ENCODE measurements around the gene TBC1D10B. TPM values are rescaled to one million over a fixed set of nuclear protein-coding genes. Genes with fewer than 3 reads are reported as not detected.

Gene TBC1D10B
- total RNA-seq, 1 experiment from 2014 or later: 49.2 TPM

DNA sequence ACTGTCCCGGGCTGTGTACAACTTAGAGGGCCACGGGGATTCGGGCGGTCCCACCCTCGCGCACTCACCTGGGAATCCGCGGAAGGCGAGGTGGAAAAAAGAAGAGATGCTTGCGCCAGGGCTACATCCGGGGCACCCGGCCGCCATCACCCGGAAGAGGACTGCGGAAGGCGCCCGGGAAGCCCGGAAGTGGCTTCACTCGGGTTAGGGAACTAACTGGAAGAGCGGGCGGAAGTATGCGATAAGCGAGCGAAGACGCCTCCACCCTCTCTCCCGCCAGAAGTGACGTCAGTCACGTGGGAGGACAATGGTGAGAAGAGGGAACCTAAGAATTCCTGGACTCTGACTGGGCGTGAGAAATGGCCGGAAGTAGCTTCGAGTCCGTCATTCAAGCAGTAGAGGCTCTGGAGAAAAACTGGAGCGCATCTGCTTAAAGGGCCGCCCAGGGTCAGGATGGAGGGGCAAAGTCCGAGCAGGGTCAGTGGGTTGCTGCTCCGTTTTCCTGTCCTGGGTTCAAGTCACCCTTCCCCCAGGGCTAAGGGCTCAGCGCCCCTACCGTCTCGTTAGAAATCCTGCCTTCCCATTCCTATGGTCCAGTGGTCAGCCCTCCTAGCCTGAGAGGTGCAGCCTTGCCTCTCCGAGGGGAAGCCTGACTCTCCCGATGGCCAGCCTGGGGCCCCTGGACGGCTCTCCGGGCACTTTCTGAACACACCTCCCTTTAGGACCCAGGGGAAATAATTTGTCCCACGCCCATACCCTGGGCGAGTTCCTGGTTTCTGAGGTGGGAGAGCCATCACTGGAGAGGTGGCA lies 14.9 kb downstream of the TBC1D10B start, which contains the start of gene CD2BP2:
Gene CD2BP2 (minus strand): TSS at position 165 of the 810 bp plus-strand sequence. CDS start 627 bp downstream, outside the sequence.
- Histone ChIP-seq H3K4me2 (ENCODE audit: low read length) (peak within 1 kb of the TSS; percentile 74), H3K4me1 (ENCODE audit: control insufficient read depth in 1 of 2, insufficient read depth in 2 of 2, low read length in 2 of 2) (peaks cover 39 to 54% of the 10 kb centered on the region in 2 experiments), H3K27me3 (ENCODE audit: insufficient read depth, low read length) (no peaks in the 10 kb centered on the region), H2AFZ (ENCODE audit: low read depth, low read length, poor library complexity, severe bottlenecking) (no peak within 1 kb of the TSS), H3K36me3 (ENCODE audit: control insufficient read depth in 1 of 2, insufficient read depth in 2 of 2, low read length in 2 of 2) (peaks cover 14 to 57% of the 10 kb centered on the region in 2 experiments), H3K79me2 (ENCODE audit: insufficient read depth, low read length) (peaks cover 42% of the 10 kb centered on the region), H3K27ac (ENCODE audit: low read depth, low read length) (peak within 1 kb of the TSS; percentile 92), H3K9me2 (ENCODE audit: insufficient read depth) (no peaks in the 10 kb centered on the region), H4K20me1 (ENCODE audit: insufficient read depth) (no peaks in the 10 kb centered on the region), H3K4me3 (replicated peaks in 1 of 2; ENCODE audit: low read depth in 1 of 2, low read length in 2 of 2) (peak within 1 kb of the TSS; percentile 86 to 92), H3K9me3 (ENCODE audit: control insufficient read depth in 1 of 2, insufficient read depth in 1 of 2, low read depth in 1 of 2, low read length in 2 of 2) (no peaks in the 10 kb centered on the region), H3K9ac (ENCODE audit: low read length) (peak within 1 kb of the TSS; percentile 99)
- ChIA-PET CTCF (interaction anchor here (0.6 to 2.0 kb wide), 4 partner anchors 9 to 243 kb away, joined by 3 to 10 read pairs (median 6); partner anchors contain the start of gene TBC1D10B), POLR2A (interaction anchor here (2.5 kb wide), 1 partner anchor 15 kb away, joined by 15 read pairs; the partner anchor contains the start of gene TBC1D10B), RAD21 (ENCODE audit: low non-redundant PET in 1 of 2, low total read pairs in 2 of 2, uncharacterized antibody in 2 of 2, unreplicated experiment in 2 of 2) (interaction anchor here (1.0 to 1.2 kb wide), 2 partner anchors 40 to 74 kb away, joined by 3 to 4 read pairs; partner anchors contain the start of genes DCTPP1 (in 1 of the 2) and ZNF48 (in 1 of the 2))
- peak; percentile 81 for ATAC-seq
- BruUV-seq (replicated peaks): TSS peak; percentile 93
- peak; percentile 99 for DNase-seq (ENCODE audit: low read depth, low spot score)
- intact Hi-C loops (cut with micrococcal nuclease): loop anchor here (1.0 kb wide), 1 partner anchor 40 kb away; the partner anchor contains the start of gene ZNF48
- TF ChIP-seq CEBPB (IDR thresholded peaks at IDR 0.05; ENCODE audit: low read depth) (no peak), SP1 (IDR thresholded peaks at IDR 0.05; ENCODE audit: low read depth) (peak; percentile 57), ZFX (IDR thresholded peaks at IDR 0.05) (no peak), TCF7L2 (IDR thresholded peaks at IDR 0.05; ENCODE audit: borderline replicate concordance, extremely low read depth, insufficient read depth, insufficient read length) (no peak), EZH2phosphoT487 (IDR thresholded peaks at IDR 0.05; ENCODE audit: borderline replicate concordance) (no peak), SRF (IDR thresholded peaks at IDR 0.05; ENCODE audit: low read depth) (no peak), POLR2A (IDR thresholded peaks at IDR 0.05; ENCODE audit: borderline replicate concordance, extremely low read depth, insufficient read depth, insufficient read length) (peak; percentile 36), RAD21 (IDR thresholded peaks at IDR 0.05; ENCODE audit: low read depth) (no peak; the same call in 1 of the 2 replicates), ZNF274 (IDR thresholded peaks at IDR 0.05; ENCODE audit: low read depth, low read length) (no peak), EZH2 (IDR thresholded peaks at IDR 0.05) (no peak), CBX3 (IDR thresholded peaks at IDR 0.05; ENCODE audit: low read depth) (no peak), JUND (IDR thresholded peaks at IDR 0.05) (peak; percentile 13; the same call in 1 of the 2 replicates), SIN3A (IDR thresholded peaks at IDR 0.05; ENCODE audit: low read depth) (peak; percentile 33; the same call in 1 of the 2 replicates), ELF1 (IDR thresholded peaks at IDR 0.05; ENCODE audit: borderline replicate concordance, low read depth) (peak; percentile 99), POLR2AphosphoS5 (IDR thresholded peaks at IDR 0.05; ENCODE audit: low read depth, low read length) (peak; percentile 78), YY1 (IDR thresholded peaks at IDR 0.05; ENCODE audit: extremely low read depth, insufficient replicate concordance, low read depth, low read length) (peak; percentile 85), FOSL1 (IDR thresholded peaks at IDR 0.05; ENCODE audit: low read depth) (peak; percentile 77)
- TF ChIP-seq, protein P1, sequence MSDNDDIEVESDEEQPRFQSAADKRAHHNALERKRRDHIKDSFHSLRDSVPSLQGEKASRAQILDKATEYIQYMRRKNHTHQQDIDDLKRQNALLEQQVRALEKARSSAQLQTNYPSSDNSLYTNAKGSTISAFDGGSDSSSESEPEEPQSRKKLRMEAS (IDR thresholded peaks at IDR 0.05): peak; percentile 92
- TF ChIP-seq, protein P2, sequence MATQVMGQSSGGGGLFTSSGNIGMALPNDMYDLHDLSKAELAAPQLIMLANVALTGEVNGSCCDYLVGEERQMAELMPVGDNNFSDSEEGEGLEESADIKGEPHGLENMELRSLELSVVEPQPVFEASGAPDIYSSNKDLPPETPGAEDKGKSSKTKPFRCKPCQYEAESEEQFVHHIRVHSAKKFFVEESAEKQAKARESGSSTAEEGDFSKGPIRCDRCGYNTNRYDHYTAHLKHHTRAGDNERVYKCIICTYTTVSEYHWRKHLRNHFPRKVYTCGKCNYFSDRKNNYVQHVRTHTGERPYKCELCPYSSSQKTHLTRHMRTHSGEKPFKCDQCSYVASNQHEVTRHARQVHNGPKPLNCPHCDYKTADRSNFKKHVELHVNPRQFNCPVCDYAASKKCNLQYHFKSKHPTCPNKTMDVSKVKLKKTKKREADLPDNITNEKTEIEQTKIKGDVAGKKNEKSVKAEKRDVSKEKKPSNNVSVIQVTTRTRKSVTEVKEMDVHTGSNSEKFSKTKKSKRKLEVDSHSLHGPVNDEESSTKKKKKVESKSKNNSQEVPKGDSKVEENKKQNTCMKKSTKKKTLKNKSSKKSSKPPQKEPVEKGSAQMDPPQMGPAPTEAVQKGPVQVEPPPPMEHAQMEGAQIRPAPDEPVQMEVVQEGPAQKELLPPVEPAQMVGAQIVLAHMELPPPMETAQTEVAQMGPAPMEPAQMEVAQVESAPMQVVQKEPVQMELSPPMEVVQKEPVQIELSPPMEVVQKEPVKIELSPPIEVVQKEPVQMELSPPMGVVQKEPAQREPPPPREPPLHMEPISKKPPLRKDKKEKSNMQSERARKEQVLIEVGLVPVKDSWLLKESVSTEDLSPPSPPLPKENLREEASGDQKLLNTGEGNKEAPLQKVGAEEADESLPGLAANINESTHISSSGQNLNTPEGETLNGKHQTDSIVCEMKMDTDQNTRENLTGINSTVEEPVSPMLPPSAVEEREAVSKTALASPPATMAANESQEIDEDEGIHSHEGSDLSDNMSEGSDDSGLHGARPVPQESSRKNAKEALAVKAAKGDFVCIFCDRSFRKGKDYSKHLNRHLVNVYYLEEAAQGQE (IDR thresholded peaks at IDR 0.05; ENCODE audit: low read depth): no peak
- TF ChIP-seq, protein P3, sequence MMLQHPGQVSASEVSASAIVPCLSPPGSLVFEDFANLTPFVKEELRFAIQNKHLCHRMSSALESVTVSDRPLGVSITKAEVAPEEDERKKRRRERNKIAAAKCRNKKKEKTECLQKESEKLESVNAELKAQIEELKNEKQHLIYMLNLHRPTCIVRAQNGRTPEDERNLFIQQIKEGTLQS (IDR thresholded peaks at IDR 0.05): no peak
- TF ChIP-seq, protein P4, sequence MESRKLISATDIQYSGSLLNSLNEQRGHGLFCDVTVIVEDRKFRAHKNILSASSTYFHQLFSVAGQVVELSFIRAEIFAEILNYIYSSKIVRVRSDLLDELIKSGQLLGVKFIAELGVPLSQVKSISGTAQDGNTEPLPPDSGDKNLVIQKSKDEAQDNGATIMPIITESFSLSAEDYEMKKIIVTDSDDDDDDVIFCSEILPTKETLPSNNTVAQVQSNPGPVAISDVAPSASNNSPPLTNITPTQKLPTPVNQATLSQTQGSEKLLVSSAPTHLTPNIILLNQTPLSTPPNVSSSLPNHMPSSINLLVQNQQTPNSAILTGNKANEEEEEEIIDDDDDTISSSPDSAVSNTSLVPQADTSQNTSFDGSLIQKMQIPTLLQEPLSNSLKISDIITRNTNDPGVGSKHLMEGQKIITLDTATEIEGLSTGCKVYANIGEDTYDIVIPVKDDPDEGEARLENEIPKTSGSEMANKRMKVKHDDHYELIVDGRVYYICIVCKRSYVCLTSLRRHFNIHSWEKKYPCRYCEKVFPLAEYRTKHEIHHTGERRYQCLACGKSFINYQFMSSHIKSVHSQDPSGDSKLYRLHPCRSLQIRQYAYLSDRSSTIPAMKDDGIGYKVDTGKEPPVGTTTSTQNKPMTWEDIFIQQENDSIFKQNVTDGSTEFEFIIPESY (IDR thresholded peaks at IDR 0.05; ENCODE audit: extremely low read depth, insufficient replicate concordance, low read length): no peak
